Measurements from ENCODE around the gene MTMR11.

GRCh38 chr1:149916193-149916897 is 20.3 kb downstream of the MTMR11 start:
- TF ChIP-seq SPI1 (IDR thresholded peaks at IDR 0.05; ENCODE audit: low read depth, low read length) (peak; percentile 55), POLR2A (IDR thresholded peaks at IDR 0.05; ENCODE audit: low read depth, low read length) (no peak), POLR2AphosphoS5 (IDR thresholded peaks at IDR 0.05; ENCODE audit: low read depth, low read length) (no peak)

Measured in GM12891 (cell line).